Mammary epithelial cell (primary cell): Measurements from ENCODE around the gene TENM4.

Source experiments
- EZH2 ChIP-seq: IDR thresholded peaks from 2 replicates; pipeline ENCODE4 v1.6.1; 2012; ENCODE audit warnings: low read length, inconsistent platforms, borderline replicate concordance
- TF ChIP-seq, protein P1 (sequence below), 2 donors: IDR thresholded peaks in 1 of 2; conservative IDR thresholded peaks in 1 of 2; 2 replicates each; pipeline ENCODE4 v1.5.1; 2011 to 2012; ENCODE audit warnings: inconsistent platforms in 2 of 2, low read length in 2 of 2, mild to moderate bottlenecking in 2 of 2, control low read depth in 1 of 2, low read depth in 1 of 2; ENCODE audit not compliant: insufficient read depth in 1 of 2; ENCODE audit errors: extremely low read depth in 1 of 2

DNA sequence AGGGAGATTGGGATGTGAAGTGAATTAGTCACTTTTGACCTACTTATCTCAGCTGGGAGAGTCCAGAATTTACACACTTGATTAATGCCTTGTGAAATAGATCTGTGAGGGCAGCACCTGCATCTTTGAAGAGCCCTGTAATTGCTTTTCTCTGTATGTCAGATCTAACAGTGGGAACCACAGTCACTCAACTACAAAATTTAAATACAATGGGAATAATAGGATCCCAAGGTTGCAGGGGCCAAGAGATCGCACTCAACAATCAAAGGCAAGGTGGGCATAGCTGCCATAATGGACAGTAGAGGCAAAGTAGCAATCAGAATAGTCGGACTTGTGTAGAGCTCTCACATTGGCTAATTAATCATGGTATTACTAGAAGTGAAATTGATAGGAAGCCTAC lies 820.7 kb downstream of the TENM4 start:
- TF ChIP-seq, protein P1, sequence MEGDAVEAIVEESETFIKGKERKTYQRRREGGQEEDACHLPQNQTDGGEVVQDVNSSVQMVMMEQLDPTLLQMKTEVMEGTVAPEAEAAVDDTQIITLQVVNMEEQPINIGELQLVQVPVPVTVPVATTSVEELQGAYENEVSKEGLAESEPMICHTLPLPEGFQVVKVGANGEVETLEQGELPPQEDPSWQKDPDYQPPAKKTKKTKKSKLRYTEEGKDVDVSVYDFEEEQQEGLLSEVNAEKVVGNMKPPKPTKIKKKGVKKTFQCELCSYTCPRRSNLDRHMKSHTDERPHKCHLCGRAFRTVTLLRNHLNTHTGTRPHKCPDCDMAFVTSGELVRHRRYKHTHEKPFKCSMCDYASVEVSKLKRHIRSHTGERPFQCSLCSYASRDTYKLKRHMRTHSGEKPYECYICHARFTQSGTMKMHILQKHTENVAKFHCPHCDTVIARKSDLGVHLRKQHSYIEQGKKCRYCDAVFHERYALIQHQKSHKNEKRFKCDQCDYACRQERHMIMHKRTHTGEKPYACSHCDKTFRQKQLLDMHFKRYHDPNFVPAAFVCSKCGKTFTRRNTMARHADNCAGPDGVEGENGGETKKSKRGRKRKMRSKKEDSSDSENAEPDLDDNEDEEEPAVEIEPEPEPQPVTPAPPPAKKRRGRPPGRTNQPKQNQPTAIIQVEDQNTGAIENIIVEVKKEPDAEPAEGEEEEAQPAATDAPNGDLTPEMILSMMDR (conservative IDR thresholded peaks at IDR 0.05 in 1 of 2, IDR thresholded peaks at IDR 0.05 in 1 of 2; ENCODE audit: extremely low read depth in 1 of 2, insufficient read depth in 1 of 2, low read depth in 1 of 2, low read length in 2 of 2), result no peak
- TF ChIP-seq EZH2, result no peak
